Brain pericyte (primary cell): ENCODE results near the gene GPR61.

ENCODE experiments used
- DNase-seq: peaks from one replicate; pipeline ENCODE4 v3.0.0-alpha.2; 2012; ENCODE audit warnings: low read depth, low spot score

Gene GPR61

GRCh38 chr1:109539676-109540075 is at the start of gene GPR61:
Gene GPR61 (plus strand): TSS chr1:109539872. CDS start chr1:109543023, 3,151 bp downstream.
- no peak for DNase-seq

- DNase-seq = no peak
Observed at GRCh38 chr1:109490029-109490933, 49.4 kb upstream of the GPR61 start.

GRCh38 chr1:109490934-109491302 is 48.8 kb upstream of the GPR61 start:
- DNase-seq = no peak

GRCh38 chr1:109491372-109491771 is 48.3 kb upstream of the GPR61 start:
- no peak for DNase-seq

GRCh38 chr1:109492779-109493178 is 46.9 kb upstream of the GPR61 start:
- no peak for DNase-seq

GRCh38 chr1:109493227-109493626 is 46.4 kb upstream of the GPR61 start:
- no peak for DNase-seq

- peak; percentile 55 for DNase-seq
Observed at GRCh38 chr1:109493805-109494539, 45.7 kb upstream of the GPR61 start, which contains the start of gene CYB561D1. Gene CYB561D1 (plus strand): TSS chr1:109494094. CDS start chr1:109494140, 46 bp downstream.

- DNase-seq = no peak
Observed at GRCh38 chr1:109495738-109496137, 43.9 kb upstream of the GPR61 start.

- no peak for DNase-seq
Observed at GRCh38 chr1:109497449-109498160, 42.1 kb upstream of the GPR61 start.

GRCh38 chr1:109498161-109498801 is 41.4 kb upstream of the GPR61 start:
- no peak for DNase-seq

GRCh38 chr1:109499081-109499480 is 40.6 kb upstream of the GPR61 start:
- no peak for DNase-seq

- DNase-seq = no peak
Observed at GRCh38 chr1:109499661-109500536, 39.8 kb upstream of the GPR61 start.

GRCh38 chr1:109500941-109501381 is 38.7 kb upstream of the GPR61 start:
- DNase-seq = no peak

GRCh38 chr1:109501644-109502363 is 37.9 kb upstream of the GPR61 start:
- no peak for DNase-seq

- no peak for DNase-seq
Observed at GRCh38 chr1:109502364-109502851, 37.3 kb upstream of the GPR61 start.

- no peak for DNase-seq
Observed at GRCh38 chr1:109503935-109504334, 35.7 kb upstream of the GPR61 start.

- no peak for DNase-seq
Observed at GRCh38 chr1:109504974-109505373, 34.7 kb upstream of the GPR61 start.

GRCh38 chr1:109508001-109508872 is 31.4 kb upstream of the GPR61 start:
- DNase-seq = no peak

GRCh38 chr1:109508873-109509175 is 30.8 kb upstream of the GPR61 start:
- DNase-seq = no peak
